ENCODE results near the gene BACE1-AS. TPM values are rescaled to one million over a fixed set of nuclear protein-coding genes. Genes with fewer than 3 reads are reported as not detected.
A peak's percentile ranks its signal among the peaks of the same experiment; 100 is the strongest.
"Not testable (repeated sequence)": the region's sequence is repeated elsewhere in the genome, so short reads cannot be mapped to it uniquely, and the experiment has no call there.

BACE1-AS gene
- total RNA-seq, 1 experiment from 2014 or later: 6.8 TPM

GRCh38 chr11:117319214-117319840 is 28.2 kb downstream of the BACE1-AS start:
- DNase-seq (ENCODE audit: low read depth): no peak

- DNase-seq (ENCODE audit: low read depth): not testable (repeated sequence)
Measured at GRCh38 chr11:117327255-117327566, 36.1 kb downstream of the BACE1-AS start.

DNA sequence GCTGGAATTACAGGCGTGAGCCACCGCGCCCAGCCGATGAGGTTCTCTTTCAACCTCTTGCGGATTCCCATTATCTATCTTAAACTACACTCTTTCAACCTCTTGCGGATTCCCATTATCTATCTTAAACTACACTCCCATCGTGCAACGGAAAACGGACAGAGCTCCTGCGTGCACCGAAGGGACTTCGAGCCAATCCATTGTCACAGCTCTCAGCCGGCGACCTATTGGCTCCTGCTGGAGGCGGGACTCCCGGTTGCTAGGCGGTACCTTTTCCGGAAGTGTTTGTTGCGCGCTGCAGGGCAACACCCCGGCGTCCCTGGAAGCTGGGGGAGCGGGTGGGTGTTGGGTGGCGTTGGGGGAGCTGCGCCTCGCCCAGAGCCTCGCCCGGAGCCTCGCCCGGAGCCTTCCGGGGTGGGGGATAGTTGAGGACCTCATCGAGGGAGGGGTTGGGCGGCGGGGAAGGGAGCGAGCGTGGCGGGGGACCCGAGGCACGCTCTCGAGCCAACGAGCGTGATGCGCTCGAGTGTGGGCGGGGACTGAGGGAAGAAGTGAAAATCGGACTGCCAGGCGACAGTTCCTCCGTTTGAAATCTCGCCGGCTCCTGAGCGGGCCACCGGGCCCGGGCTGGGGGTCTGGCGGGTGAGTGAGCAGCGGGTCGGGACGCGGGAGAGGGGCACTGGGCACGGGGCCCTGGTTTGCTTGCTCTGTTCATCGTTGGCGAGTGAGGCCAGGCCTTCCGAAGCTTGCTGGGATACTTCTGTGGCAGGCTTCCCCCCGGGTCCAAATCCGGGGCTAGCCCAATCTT is 36.6 kb downstream of the BACE1-AS start, which contains the start of gene CEP164:
Gene CEP164 (plus strand): TSS at position 288 of the 808 bp plus-strand sequence. CDS start 10,733 bp downstream, outside the sequence.
- peak; percentile 97 for DNase-seq (ENCODE audit: low read depth)

DNA sequence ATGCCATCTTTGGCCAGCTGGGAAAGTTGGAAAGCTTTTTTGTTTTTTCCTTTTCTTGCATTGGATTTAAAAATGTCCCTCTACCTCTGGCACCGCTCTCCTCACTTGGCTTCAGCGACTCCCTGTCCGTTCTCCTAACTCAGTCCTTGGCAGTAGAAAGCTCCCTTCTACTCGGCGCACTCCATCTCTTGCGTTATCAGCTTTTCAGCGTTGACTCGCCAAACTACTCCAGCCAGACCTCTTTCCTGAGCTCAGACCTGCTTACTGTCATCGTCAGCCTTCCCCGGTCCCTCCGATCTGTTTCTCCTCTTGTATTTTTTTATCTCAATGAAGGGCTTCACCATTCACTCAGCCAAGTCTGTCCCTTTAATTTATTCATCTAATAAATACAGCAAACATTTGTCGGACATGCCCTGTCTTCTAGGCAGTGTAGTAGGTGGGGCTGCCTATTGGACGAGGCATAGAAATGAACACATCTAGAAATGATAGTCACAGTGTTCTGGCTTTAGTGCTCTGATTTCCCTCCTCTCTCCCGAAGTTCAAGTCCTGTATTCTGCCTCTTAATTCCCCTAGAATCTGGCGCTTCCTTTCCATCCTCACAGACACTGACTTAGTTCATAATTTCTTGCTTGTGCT is 37.3 kb downstream of the BACE1-AS start:
- DNase-seq (ENCODE audit: low read depth): peak; percentile 46

- DNase-seq (ENCODE audit: low read depth): no peak
Measured at GRCh38 chr11:117332843-117333242, 41.7 kb downstream of the BACE1-AS start.

- no peak for DNase-seq (ENCODE audit: low read depth)
Measured at GRCh38 chr11:117333917-117334316, 42.8 kb downstream of the BACE1-AS start.

GRCh38 chr11:117334896-117335295 is 43.8 kb downstream of the BACE1-AS start:
- no peak for DNase-seq (ENCODE audit: low read depth)

- DNase-seq (ENCODE audit: low read depth): no peak
Measured at GRCh38 chr11:117335399-117335798, 44.3 kb downstream of the BACE1-AS start.

- DNase-seq (ENCODE audit: low read depth): no peak
Measured at GRCh38 chr11:117337076-117337475, 45.9 kb downstream of the BACE1-AS start.

Other genes starting within 250 kb of the BACE1-AS start
- 6.4 and 9.3 TPM in 2 replicates for gene SIK3, start 192.9 kb upstream of the BACE1-AS start, total RNA-seq (2014; rRNA removed; shearing (Covaris generic))
- 123 and 125 TPM in 2 replicates for gene PAFAH1B2, start 147.1 kb upstream of the BACE1-AS start, total RNA-seq (2014; rRNA removed; shearing (Covaris generic))
- gene SIDT2, start 112.6 kb upstream of the BACE1-AS start, total RNA-seq (2014; rRNA removed; shearing (Covaris generic)): 9.5 and 13.0 TPM in 2 replicates
- 319 and 359 TPM in 2 replicates for gene TAGLN, start 92.0 kb upstream of the BACE1-AS start, total RNA-seq (2014; rRNA removed; shearing (Covaris generic))
- gene PCSK7, start 59.3 kb upstream of the BACE1-AS start, total RNA-seq (2014; rRNA removed; shearing (Covaris generic)): 31.4 and 33.0 TPM in 2 replicates
- gene RNF214, start 58.7 kb upstream of the BACE1-AS start, total RNA-seq (2014; rRNA removed; shearing (Covaris generic)): 7.1 and 7.2 TPM in 2 replicates
- gene BACE1, start 24.9 kb downstream of the BACE1-AS start, total RNA-seq (2014; rRNA removed; shearing (Covaris generic)): 27.5 and 32.3 TPM in 2 replicates
- 20.7 and 30.1 TPM in 2 replicates for gene CEP164, start 36.5 kb downstream of the BACE1-AS start, total RNA-seq (2014; rRNA removed; shearing (Covaris generic))

Measured in RPMI7951 (cell line).